GM20431 (cell line): ENCODE results near the gene ACTG1.

Source experiments
- in situ Hi-C: fragments of 300-500 bp; cut with MseI, MboI; formaldehyde crosslinking; loops from one replicate; pipeline ENCODE4 v1.15.0; 2020; ENCODE audit warnings: low sequenced_read_pairs; ENCODE audit not compliant: unreplicated experiment

ACTG1 gene

DNA sequence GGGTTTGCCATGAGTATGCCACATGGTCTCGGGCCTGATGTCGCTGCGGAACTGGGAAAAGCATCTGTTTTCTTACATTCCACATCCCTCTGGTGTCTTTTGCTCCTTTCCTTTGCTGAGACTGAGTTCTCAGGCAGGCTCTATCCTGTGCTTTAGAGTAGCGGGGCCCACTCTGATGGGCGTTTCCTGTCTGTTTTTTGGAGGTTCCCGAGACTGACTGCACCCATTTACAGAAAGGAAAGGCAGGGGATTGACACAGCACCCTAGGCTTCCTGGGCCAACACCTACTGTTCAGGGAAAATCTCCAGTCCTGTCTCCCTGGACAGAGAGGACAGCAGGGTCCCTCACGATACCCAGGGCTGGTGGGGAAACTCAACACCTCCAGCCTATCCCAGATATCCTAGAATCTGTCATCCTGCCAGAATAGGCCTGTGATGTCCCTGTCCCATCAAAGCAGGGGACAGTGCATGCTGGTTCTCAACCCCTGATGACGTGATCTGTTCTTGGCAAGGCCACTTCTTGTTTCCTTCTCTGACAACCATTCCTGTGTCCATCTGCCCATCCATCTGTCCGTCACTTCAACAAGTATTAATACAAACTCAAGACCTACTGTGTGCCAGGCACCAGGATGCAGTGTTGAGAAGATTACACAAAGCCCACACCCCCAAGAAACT lies 42.2 kb downstream of the ACTG1 start:
- in situ Hi-C loops = loop anchor here (10.0 kb wide), 1 partner anchor 216 kb away; no protein-coding TSS in a partner anchor

DNA sequence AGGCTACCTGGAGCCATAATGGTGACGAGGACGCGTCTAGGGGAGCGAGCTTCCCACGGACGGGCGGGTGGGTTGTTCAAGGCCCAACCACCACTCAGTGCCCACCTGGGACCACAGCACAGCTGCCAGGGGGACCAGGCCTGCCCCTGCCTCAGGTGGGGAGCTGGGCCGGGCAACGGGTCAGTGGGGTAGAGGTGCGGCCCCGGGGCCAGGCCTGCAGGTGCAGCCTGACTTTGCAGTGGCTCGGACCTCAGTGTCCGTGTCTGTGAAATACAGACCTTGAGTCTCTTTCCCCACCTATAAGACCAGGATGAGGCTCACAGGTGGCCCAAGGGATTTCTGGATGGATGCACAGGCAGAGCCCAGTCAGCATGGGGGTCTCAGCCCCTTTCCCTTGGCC lies 43.3 kb downstream of the ACTG1 start:
- in situ Hi-C loops = no loop called here

DNA sequence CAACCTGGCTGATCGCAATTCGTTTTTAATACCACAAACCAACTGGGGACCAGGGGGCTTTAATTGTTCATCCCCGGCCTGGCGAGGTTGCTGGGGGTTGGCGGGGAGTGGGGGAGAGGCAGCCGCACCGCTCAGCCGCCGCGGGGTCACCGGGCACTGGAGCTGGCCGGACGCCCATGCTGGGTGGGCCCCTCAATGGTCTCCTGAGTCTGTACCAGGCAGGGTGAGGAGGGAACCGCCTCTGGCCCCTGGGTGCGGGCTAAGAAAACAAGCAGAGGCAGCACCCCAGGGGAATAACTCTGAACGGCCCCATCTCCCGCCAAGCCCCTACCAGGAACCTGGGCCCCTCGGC lies 43.9 kb downstream of the ACTG1 start:
- in situ Hi-C loops = no loop called here

DNA sequence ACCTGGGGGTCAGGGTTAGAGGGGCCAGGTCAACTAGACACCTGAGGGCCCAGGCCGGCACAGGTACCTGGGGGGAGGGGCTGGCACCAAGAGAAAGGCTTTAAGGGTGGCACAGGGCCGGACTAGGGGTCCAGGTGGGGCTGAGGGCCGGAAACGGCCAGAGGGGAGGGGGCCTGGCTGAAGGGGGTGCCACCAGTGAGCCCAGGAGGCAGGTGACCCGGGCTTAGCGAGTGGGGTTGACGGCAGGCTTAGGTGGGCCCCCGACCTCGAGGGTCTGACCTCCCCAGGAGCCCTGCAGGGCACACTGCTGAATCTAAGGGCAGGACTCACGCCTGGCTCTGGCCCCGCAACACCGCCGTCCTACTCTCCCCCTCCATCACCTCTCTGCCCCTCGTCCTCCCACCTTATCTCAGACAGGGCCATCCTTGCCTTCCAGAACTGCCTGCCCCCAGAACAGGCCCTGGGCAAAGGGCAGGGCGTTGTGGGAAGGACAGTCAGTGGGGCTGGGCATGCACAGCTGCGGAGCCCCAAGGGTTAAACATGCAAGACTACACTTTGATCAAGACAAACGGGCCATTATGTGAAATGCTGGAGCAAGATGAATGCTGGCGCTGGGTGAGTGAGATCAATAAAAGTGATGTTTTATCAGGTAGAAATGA lies 44.4 kb downstream of the ACTG1 start:
- in situ Hi-C loops = no loop called here

DNA sequence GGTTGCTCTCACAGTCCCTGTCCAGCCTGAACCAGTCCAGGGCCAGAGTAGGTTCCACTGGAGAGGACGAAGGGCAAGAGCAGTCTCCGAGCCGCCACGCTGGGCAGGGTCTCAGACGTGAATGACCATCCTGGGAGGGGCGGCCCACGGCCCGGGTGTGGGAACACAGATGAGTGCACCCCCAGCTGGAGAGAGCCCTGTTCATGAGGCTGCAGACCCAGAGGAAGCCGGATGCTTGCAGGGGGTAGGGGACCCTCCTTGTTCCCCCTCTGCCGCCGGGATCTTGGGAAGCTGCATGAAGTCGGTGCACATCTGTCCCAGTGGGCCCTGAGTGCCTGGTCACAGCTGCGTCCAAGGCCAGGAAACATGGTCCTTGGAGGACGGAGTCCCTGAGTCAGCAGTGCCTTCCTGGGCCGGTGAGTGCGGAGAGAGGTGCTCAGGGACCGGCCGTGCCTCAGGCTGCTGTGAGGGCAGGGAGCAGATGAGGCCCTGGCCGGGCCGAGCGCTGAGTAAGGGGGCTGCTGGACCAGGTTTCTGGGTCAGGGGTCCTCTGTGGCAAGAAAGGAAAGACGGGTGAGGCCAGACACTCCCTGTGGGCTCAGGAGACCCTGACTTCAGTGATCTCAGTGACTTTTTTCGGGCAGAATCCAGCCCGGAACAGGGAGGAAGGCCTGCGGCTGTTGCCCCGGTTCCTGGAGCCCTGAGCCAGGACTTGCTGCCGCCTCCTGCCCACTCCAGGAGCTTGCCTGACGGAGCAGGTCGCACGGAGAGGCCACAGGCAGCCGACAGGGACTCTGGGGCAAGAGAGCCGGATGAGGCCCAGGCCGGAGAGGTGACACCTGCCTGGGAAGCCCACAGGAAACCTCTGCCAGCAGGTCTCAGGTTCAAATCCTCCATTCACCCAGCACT lies 45.8 kb downstream of the ACTG1 start:
- in situ Hi-C loops = no loop called here

DNA sequence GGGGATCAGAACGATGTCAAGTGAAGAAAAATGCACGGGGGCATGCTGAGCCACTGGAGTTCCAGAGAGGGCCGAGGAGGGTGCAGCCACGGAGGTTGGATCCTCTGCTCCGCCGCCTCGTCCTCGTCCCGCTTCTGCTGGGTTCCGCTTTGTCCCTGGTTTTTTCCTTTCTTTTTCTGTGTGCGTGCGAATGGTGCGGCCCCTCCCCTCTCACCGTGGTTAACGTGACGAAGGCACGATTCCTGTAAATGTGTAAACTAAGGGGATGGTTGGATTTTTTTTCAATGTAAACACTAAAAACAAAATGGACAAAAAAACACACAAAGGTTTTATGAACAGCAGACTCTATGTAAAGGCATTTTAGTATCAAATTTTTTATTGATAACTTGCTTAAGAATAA lies 46.7 kb downstream of the ACTG1 start:
- in situ Hi-C loops = no loop called here

DNA sequence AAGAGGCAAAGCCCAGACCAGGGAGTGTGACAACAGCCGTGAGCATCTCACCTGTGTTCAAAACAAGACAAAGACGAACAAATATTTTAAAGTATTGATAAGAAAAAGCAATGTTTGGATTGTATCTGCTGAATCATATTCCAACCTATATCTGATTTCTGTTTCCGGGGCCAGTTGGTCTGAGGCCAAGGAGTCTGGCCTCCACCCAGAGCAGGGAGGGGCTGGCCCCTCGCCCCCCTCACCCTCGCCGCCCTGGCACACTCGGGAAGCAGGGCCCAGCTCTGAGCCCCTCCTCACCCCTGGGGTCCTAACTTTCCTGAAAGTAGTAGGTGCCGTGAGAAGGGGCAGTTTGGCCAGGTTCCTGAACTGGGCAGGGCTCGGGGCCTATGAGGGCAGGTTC lies 48.0 kb downstream of the ACTG1 start:
- in situ Hi-C loops = no loop called here

DNA sequence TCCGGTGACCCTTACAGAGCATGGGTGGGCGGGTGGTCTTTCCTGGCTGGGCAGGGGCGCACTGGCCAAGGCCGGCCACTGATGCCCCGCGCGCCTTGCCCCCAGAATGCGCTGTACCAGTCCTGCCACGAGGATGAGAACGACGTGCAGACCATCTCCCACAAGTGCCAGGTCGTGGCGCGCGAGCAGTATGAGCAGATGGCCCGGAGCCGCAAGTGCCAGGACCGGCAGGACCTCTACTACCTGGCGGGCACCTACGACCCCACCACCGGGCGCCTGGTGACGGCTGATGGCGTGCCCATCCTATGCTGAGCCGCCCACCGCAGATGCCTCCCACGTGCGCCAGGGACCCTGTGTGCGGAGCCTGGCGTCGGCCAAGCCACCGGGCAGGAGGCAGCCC lies 49.1 kb downstream of the ACTG1 start:
- in situ Hi-C loops = no loop called here

DNA sequence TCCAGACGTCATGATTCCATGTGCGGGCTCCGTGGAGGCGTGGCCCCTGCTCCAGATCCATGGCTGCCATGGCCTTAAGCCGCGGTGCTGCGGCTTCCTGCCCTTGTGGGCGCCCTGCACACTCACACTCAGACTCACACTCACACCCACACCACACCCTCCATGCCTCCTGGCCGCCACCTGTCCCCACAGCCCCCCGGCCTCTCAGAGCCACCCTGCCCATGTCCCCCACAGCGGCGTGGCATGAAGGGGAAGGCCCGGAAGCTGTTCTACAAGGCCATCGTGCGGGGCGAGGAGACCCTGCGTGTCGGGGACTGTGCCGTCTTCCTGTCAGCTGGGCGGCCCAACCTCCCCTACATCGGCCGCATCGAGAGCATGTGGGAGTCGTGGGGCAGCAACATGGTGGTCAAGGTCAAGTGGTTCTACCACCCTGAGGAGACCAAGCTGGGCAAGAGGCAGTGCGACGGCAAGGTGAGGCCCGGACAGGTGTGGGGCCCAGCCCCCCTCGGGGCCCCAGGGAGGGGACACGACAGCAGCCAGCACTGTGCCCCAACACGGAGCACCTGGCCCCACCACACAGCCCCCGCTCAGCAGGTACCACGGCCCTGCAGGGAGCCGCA lies 50.0 kb downstream of the ACTG1 start:
- in situ Hi-C loops = no loop called here

DNA sequence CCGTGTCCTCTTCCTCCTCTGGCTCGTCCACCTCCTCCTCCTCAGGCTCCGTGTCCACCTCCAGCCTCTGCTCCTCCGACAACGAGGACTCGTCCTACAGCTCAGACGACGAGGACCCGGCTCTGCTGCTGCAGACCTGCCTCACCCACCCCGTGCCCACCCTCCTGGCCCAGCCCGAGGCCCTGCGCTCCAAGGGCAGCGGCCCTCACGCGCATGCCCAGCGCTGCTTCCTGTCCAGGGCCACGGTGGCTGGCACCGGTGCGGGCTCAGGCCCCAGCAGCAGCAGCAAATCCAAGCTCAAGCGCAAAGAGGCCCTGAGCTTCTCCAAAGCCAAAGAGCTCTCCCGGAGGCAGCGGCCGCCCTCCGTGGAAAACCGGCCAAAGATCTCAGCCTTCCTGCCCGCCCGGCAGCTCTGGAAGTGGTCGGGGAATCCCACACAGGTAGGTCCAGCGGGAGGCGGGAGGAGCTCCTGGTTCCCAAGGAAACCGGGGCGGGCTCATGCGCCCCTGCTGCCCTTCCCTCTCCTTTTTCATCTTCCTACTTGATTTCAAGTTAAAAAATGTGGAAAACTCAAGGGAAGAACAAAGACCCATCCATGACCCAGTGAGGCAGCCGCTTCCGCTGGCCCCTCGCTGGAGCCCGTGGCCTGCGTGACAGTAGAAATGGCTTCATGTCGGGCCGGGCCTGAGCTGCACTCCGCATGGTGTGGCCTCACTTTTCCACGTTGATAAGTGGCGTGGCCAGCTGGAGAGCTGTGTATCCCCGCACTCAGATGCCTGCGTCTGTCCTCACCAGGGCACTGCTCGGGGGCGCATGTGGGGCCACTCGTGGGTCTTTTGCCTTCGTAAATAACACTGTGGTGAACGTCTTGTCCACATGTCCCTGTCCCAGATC lies 50.7 kb downstream of the ACTG1 start:
- in situ Hi-C loops = no loop called here

DNA sequence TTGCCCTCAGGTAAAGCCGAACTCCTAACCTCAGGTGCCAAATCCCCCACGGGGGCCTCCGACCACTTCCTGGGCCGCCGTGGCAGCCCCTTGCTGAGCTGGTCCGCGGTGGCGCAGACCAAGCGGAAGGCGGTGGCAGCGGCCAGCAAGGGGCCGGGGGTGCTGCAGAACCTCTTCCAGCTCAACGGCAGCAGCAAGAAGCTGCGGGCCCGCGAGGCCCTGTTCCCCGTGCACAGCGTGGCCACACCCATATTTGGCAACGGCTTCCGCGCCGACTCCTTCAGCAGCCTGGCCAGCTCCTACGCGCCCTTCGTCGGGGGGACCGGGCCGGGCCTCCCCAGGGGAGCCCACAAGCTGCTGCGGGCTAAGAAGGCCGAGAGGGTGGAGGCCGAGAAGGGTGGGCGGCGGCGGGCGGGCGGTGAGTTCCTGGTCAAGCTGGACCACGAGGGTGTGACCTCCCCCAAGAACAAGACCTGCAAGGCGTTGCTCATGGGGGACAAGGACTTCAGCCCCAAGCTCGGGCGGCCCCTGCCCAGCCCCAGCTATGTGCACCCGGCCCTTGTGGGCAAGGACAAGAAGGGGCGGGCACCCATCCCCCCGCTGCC lies 51.6 kb downstream of the ACTG1 start:
- in situ Hi-C loops = no loop called here
